Stimulated activated CD4-positive, alpha-beta T cell treated with anti-CD3 and anti-CD28 coated beads, Interleukin-15, amount 100 ng/mL, for 1 hour (primary cell): ENCODE data around the gene CAST.
A peak's percentile ranks its signal among the peaks of the same experiment; 100 is the strongest.
"Not testable (repeated sequence)": the region's sequence is repeated elsewhere in the genome, so short reads cannot be mapped to it uniquely, and the experiment has no call there.

Source experiments
- DNase-seq, 2 donors: peaks; one replicate each; pipeline ENCODE4 v3.0.0-alpha.2; 2020; ENCODE audit warnings: low read depth in 1 of 2, low spot score in 1 of 2

Gene CAST, protein sequence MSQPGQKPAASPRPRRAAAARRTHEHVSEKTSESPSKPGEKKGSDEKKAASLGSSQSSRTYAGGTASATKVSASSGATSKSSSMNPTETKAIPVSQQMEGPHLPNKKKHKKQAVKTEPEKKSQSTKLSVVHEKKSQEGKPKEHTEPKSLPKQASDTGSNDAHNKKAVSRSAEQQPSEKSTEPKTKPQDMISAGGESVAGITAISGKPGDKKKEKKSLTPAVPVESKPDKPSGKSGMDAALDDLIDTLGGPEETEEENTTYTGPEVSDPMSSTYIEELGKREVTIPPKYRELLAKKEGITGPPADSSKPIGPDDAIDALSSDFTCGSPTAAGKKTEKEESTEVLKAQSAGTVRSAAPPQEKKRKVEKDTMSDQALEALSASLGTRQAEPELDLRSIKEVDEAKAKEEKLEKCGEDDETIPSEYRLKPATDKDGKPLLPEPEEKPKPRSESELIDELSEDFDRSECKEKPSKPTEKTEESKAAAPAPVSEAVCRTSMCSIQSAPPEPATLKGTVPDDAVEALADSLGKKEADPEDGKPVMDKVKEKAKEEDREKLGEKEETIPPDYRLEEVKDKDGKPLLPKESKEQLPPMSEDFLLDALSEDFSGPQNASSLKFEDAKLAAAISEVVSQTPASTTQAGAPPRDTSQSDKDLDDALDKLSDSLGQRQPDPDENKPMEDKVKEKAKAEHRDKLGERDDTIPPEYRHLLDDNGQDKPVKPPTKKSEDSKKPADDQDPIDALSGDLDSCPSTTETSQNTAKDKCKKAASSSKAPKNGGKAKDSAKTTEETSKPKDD

GRCh38 chr5:96661855-96662724, at the start of gene CAST:
Gene CAST, plus strand, starts transcription at chr5:96662376. Its CDS starts 47 bp downstream, at chr5:96662423.
- peak; percentile 59 to 66 for DNase-seq

DNA sequence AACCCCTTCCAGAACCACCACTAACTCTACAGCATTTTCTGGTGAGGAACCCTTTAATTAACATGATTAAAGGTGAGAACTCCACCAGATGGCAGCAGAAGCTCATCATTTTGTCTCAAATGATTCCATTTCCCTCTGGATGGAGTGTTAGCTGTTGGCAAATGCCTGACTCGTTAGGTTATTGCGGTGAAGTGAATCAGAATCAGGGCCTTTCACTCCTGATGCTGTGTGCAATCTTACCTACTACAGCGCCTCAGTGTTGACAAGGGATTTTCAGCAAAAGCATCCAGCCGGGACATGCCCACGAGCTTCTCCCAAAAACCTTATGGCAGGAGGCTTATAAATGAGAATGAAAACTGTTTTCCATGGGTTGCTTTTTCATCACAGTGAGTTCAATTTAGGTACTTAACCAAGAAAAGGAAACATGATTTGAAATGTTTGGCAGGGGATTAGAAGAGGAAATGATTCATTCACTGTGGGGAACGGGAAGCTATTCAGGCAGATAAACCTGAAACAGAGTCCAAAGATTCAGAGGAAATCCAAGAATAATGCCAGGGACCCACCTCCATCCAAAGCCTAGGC, 48.0 kb upstream of the CAST start:
- DNase-seq: no peak

DNA sequence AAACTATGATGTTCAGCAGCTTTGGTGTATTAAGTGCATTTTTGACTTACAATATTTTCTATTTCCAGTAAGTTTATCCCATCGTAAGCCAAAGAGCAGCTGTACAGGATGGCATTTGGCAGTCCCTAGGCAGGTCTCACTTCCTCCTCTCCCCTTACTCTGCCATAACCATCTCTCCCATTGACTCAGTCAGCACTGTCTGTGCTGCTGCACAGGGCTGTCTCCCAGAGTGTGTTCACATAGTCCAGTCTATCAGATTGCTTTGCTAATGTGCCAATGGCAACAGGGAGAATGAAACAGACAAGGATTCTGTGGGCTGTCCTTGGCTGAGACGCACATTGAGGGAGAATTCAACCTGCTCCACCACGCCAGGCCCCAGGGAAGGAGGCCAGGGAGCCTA, 47.0 kb upstream of the CAST start:
- DNase-seq: no peak

DNA sequence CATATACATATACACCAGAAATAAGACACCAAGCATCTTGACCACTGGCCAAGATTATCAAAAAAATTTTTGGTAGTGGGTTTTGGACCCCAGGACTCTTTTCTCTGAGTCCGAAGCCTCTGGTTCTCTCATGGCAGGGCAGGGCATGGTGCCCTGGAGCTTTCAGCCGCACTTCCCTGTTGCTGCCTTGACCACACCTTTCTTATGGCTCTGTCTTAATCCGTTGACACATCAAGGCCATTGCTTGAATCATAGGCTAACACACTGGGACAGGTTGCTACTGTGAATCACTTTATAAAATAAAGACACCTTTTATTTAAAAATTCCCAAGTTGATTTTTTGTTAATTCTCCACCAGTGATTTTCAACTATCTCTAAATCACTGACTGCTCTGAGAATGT, 45.4 kb upstream of the CAST start:
- no peak for DNase-seq

- DNase-seq: not testable (repeated sequence)
Measured at GRCh38 chr5:96618311-96619016, 43.7 kb upstream of the CAST start.

- no peak for DNase-seq
Measured at GRCh38 chr5:96619946-96620345, 42.2 kb upstream of the CAST start.

- no peak for DNase-seq
Measured at GRCh38 chr5:96624596-96624995, 37.6 kb upstream of the CAST start.

GRCh38 chr5:96625365-96625764, 36.8 kb upstream of the CAST start:
- DNase-seq: no peak

DNA sequence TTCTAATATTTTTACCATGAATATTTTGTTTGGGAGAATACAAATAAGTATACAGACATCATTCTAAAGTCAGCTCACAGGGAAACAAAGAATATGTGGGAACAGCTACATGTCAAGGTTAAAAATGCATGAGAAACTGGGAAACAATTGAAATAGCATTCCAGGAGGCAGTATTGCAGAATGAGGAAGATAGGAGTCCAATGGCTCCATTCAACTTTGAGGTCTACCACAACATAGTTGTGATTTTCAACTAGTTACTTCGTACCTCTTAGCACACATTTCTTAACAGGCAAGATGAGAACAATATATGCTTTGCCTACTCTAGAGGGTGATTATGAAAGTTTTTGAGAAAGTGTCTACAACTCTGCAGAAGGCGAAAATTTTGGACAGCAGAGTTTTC, 35.2 kb upstream of the CAST start:
- no peak for DNase-seq

- DNase-seq: no peak
Measured at GRCh38 chr5:96627792-96628398, 34.3 kb upstream of the CAST start.

GRCh38 chr5:96628406-96628805, 33.8 kb upstream of the CAST start:
- DNase-seq: no peak

GRCh38 chr5:96629774-96630173, 32.4 kb upstream of the CAST start:
- DNase-seq: no peak

GRCh38 chr5:96633820-96634219, 28.4 kb upstream of the CAST start:
- no peak for DNase-seq

DNA sequence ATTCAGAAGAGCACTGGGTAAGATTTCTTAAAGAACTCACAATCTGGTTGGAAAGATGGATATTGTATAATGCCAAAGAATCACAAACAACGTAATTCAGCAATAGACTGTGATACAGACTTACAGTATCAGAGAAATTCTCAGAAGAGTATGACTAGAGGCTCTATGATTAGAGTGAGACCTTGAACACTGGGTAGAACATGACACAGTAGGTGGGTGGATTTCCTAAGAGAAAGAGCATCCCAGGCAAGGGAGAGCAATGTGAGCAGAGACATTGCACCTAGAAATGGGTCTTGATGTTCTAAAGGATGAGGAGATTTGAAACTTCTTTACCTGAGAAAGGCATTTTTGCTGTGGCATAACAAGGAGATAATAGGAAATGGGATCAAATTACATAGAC, 27.3 kb upstream of the CAST start:
- no peak for DNase-seq

DNA sequence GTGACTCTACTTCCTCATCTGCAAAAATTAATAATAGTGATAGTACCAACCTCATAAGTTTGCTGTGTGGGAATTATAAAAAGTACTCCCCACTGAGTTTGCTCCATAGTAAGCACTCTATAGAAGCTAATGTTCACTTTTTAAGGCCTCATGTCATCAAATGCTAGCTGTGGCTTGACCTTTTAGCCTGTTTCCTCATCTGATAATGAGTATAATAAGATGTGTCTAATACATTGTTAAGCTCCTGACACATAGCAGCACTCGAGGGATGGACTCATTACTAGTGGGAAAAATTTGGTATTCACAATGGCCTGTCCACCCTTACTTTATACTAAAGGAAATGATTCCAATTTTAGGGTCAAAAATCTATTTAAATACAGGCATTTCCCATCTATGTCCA, 26.1 kb upstream of the CAST start:
- DNase-seq: no peak

GRCh38 chr5:96636594-96636993, 25.6 kb upstream of the CAST start:
- no peak for DNase-seq

- DNase-seq: no peak
Measured at GRCh38 chr5:96637196-96637595, 25.0 kb upstream of the CAST start.

GRCh38 chr5:96638561-96638960, 23.6 kb upstream of the CAST start:
- no peak for DNase-seq

- DNase-seq: no peak
Measured at GRCh38 chr5:96640696-96641095, 21.5 kb upstream of the CAST start.
